ENCODE data around the gene MAP4. TPM values are rescaled to one million over a fixed set of nuclear protein-coding genes. Genes with fewer than 3 reads are reported as not detected.

Gene MAP4
- total and polyA plus RNA-seq, 2 of the 13 experiments (the other 11 are each of a cell fraction or from before 2014, with no cell fraction given) = 33.1 to 38.7 TPM

DNA sequence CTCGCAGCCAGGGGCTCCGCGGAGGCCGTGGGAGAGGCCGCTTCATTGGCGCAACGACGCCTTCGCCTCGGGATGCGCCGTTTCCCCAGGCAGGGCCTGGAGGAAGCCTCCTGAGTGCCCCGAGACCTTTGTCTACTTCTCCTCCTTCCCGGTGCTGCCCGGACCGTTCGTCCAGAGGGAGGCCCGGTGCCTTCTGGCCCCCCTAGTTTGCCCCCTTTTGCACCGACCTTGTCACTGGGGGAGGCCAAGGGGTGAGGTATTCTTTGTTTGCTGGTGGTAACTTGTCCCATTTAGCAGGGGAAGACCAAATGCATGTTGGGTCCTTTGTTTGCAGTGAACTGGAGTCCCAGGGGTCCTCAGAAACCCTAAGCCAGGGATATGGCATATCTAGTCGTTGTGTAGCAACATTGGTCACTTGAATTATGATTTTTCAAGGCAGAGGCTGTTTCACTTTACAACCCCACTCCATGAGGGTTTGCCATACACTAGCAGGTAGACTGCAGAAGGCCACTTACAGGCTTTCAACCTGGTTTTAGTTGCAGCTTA, 212.7 kb downstream of the MAP4 start (continued):
- TF ChIP-seq, protein P1, sequence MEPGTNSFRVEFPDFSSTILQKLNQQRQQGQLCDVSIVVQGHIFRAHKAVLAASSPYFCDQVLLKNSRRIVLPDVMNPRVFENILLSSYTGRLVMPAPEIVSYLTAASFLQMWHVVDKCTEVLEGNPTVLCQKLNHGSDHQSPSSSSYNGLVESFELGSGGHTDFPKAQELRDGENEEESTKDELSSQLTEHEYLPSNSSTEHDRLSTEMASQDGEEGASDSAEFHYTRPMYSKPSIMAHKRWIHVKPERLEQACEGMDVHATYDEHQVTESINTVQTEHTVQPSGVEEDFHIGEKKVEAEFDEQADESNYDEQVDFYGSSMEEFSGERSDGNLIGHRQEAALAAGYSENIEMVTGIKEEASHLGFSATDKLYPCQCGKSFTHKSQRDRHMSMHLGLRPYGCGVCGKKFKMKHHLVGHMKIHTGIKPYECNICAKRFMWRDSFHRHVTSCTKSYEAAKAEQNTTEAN (CRISPR knock-in tag; conservative IDR thresholded peaks at IDR 0.05) = no peak
- TF ChIP-seq THYN1 (CRISPR knock-in tag; IDR thresholded peaks at IDR 0.05; ENCODE audit: borderline replicate concordance, low read depth) (no peak), EHMT2 (IDR thresholded peaks at IDR 0.05; ENCODE audit: borderline replicate concordance, low read depth, low read length) (no peak), FOXK1 (CRISPR knock-in tag; IDR thresholded peaks at IDR 0.05; ENCODE audit: borderline replicate concordance, low read depth) (no peak), ZNF891 (CRISPR knock-in tag; IDR thresholded peaks at IDR 0.05) (peak; percentile 41; the same call in 1 of the 2 replicates), ZNF766 (CRISPR knock-in tag; IDR thresholded peaks at IDR 0.05; ENCODE audit: borderline replicate concordance) (no peak), ZZZ3 (CRISPR knock-in tag; IDR thresholded peaks at IDR 0.05; ENCODE audit: borderline replicate concordance) (no peak), ZNF572 (CRISPR knock-in tag; IDR thresholded peaks at IDR 0.05) (no peak), CBX5 (CRISPR knock-in tag; IDR thresholded peaks at IDR 0.05; ENCODE audit: borderline replicate concordance) (no peak), MXI1 (IDR thresholded peaks at IDR 0.05; ENCODE audit: borderline replicate concordance, low read depth, low read length) (no peak), CHCHD3 (CRISPR knock-in tag; IDR thresholded peaks at IDR 0.05) (no peak)
- TF ChIP-seq, protein P2, sequence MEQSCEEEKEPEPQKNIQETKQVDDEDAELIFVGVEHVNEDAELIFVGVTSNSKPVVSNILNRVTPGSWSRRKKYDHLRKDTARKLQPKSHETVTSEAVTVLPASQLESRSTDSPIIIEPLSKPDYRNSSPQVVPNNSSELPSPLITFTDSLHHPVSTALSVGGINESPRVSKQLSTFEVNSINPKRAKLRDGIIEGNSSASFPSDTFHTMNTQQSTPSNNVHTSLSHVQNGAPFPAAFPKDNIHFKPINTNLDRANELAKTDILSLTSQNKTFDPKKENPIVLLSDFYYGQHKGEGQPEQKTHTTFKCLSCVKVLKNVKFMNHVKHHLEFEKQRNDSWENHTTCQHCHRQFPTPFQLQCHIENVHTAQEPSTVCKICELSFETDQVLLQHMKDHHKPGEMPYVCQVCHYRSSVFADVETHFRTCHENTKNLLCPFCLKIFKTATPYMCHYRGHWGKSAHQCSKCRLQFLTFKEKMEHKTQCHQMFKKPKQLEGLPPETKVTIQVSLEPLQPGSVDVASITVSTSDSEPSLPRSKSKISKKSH (CRISPR knock-in tag; IDR thresholded peaks at IDR 0.05; ENCODE audit: borderline replicate concordance) = peak; percentile 28
- TF ChIP-seq, protein P3, sequence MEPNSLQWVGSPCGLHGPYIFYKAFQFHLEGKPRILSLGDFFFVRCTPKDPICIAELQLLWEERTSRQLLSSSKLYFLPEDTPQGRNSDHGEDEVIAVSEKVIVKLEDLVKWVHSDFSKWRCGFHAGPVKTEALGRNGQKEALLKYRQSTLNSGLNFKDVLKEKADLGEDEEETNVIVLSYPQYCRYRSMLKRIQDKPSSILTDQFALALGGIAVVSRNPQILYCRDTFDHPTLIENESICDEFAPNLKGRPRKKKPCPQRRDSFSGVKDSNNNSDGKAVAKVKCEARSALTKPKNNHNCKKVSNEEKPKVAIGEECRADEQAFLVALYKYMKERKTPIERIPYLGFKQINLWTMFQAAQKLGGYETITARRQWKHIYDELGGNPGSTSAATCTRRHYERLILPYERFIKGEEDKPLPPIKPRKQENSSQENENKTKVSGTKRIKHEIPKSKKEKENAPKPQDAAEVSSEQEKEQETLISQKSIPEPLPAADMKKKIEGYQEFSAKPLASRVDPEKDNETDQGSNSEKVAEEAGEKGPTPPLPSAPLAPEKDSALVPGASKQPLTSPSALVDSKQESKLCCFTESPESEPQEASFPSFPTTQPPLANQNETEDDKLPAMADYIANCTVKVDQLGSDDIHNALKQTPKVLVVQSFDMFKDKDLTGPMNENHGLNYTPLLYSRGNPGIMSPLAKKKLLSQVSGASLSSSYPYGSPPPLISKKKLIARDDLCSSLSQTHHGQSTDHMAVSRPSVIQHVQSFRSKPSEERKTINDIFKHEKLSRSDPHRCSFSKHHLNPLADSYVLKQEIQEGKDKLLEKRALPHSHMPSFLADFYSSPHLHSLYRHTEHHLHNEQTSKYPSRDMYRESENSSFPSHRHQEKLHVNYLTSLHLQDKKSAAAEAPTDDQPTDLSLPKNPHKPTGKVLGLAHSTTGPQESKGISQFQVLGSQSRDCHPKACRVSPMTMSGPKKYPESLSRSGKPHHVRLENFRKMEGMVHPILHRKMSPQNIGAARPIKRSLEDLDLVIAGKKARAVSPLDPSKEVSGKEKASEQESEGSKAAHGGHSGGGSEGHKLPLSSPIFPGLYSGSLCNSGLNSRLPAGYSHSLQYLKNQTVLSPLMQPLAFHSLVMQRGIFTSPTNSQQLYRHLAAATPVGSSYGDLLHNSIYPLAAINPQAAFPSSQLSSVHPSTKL (CRISPR knock-in tag; IDR thresholded peaks at IDR 0.05) = no peak
- TF ChIP-seq, protein P4, sequence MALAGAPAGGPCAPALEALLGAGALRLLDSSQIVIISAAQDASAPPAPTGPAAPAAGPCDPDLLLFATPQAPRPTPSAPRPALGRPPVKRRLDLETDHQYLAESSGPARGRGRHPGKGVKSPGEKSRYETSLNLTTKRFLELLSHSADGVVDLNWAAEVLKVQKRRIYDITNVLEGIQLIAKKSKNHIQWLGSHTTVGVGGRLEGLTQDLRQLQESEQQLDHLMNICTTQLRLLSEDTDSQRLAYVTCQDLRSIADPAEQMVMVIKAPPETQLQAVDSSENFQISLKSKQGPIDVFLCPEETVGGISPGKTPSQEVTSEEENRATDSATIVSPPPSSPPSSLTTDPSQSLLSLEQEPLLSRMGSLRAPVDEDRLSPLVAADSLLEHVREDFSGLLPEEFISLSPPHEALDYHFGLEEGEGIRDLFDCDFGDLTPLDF (CRISPR knock-in tag; IDR thresholded peaks at IDR 0.05) = no peak
